Mucosa of gallbladder (tissue), 1 donor: ENCODE data around the gene SCEL. TPM values are rescaled to one million over a fixed set of nuclear protein-coding genes. Genes with fewer than 3 reads are reported as not detected.
A peak's percentile ranks its signal among the peaks of the same experiment; 100 is the strongest.
"Not testable (repeated sequence)": the region's sequence is repeated elsewhere in the genome, so short reads cannot be mapped to it uniquely, and the experiment has no call there.

Experiments
- DNase-seq: peaks from one replicate; pipeline ENCODE4 v3.0.0-alpha.2; 2020; ENCODE audit warnings: low spot score
- total RNA-seq: library from RNA; stranded (reverse); gene quantifications from one replicate; pipeline ENCODE4 v1.2.1, GENCODE V29; 2021
- donor health status: DM: no; HTN: no; CAD: no.

Gene SCEL
- total RNA-seq, 1 donor from 2014 or later, result 0.12 TPM

DNA sequence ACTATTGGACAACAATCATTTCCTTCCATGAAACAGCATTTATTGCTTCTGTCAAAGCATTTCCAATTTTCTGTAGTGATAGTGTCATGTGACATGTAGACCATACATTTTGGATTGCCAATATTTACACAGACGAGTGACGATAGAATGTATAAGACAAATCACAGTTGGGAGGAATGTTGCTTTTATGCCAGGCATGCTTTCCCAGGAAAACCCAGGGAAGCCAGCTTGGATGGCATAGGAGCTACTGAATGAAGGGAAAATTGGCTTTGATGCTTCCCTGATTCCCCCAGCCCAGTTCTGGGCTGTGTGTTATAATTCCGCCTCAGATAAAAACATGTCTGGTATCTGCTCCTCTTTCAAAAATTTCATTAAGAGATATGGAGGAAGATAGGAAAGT lies 22.5 kb downstream of the SCEL start:
- DNase-seq, result no peak

DNA sequence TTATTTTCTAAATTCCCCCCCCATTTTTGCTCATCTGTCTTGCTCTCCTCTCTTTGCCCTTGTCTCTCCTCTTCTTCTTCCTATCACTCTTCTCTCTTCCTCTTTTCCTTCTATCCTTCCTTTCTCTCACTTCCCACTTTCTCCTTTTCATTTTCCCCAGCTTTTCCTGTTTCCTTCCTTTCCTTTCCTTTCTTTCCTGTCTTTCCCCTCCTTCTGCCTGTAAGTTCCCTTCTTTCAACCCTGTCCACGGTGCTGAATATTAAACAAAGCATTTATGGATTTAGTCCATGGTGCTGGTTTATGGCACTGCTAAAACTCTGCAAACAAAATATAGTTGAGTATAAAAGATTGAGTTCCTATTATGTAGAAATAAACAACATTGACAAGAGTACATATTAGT lies 27.6 kb downstream of the SCEL start:
- no peak for DNase-seq

DNA sequence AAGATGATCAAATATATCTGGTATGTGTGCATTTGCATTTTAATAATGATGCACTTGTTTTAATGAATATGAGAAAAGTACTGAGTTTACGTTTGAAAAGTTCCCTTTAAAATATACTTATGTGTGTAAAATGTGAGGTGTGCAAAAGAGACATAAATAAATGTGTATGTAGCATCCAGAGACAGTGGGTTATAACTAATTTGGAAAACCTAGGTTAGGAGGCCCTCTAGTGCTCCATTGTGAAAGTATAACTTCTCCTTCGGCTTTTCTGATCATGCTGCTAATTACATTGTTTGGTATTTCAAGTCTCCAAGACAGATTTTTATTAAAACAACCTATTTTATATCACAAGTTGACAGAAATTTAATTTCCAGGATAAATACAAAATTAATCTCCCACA lies 30.1 kb downstream of the SCEL start:
- no peak for DNase-seq

DNA sequence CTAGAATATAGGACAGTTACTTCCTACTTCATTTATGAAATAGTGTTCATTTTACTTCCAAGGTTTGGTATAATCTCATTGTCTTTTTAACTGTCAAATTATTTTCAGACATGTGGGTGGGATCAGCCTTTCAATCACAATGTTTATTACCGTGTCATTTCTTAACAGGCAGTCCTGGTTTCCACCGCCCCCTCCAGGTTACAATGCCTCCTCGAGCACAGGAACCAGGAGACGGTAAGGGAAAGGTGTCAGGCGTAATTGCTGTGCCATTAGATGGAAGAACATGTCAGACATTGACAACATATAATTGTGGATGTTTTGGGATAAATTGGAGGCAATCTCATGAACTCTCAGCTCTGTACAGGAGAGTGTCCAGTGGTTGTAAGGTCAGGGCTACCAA lies 36.5 kb downstream of the SCEL start:
- DNase-seq, result no peak

DNA sequence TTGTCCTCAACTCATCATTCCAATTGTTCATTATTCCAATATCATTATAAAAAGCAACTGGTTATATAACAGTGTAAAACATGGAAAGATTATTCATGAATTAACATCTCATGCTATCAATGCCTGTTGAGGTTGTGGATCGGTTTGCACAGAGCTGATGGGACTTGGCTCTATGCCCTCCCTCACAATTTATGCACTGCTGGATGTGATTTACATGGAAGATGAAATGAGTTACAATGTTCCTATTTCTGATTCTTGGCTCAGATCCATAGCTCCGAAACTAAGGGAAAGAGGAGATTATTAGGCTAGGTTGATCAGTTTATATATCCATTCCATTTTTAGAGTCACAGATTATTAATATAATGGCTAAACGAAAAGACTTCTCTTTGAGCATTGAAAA lies 38.6 kb downstream of the SCEL start:
- no peak for DNase-seq

DNA sequence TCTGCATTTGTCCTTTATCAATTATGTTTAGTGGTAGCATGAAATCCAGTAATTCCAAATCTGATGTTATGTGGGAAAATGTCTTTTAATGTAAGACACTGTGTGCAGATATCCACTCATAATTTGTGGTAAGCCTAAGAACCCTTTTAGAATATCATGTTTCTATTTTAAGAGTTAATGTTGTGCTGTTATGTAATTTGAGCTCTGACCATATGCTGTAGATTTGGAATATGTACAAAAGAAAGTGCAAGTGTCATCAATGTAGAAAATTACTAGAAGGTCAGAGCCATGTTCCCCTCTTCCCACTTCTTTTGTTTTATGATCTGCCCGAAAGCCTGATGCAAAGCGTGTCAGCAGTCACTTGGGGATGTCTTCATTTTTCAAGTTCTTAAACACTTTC lies 44.5 kb downstream of the SCEL start:
- DNase-seq, result no peak

DNA sequence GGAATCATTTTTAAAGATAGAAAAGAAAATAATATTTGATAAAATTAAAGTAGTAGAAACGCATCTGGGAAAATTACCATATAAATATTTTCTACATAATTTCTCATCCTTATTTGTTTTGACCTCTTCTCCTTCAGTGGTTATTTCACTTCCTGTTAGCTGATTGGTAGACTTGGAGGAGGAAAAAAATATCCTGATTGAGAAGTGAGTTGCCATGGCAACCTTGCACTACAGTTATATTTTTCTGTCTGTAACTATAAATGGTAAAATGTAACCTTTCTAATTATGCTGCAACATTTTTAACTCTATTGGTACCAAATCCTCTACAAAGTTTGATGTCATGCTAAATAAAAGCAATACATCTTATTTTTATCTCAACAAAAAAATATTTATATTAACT lies 45.2 kb downstream of the SCEL start:
- DNase-seq, result no peak

DNA sequence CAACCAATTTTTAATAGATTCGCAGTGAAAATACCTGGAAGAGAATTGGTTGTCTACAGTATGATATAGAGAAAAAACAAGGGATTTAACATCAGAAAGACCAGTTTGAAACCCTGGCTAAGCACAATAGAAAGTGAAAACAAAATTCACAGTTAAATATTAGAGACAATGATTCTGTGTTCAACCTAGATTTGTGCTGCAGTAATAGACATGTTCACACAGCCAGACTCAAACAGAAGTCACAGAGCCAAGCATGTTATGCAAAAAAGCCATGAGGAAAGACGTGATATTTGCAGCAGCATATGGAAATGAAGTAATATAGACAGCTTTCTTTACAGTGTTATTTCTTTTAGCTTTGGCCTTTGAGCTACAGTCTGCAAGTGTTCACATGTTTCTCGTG lies 48.1 kb downstream of the SCEL start:
- no peak for DNase-seq

DNA sequence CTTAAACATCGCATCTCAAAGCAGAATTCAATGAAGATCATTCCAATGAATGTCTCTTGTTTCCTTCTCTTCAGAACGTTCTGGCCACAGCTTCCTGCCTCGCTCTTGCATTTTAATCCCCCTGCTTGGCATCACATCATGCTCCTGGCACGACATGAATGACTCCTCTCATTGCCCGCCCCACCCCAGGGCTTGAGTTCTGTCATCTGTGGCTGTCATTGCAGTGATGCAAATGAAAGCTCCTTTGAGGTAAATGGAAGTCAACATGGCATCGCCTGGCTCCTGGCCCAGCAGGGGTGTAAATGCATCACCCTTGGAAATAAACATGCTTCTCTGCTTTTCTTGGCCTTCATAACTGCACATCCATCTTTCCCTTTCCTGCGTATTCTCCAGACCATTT lies 48.6 kb downstream of the SCEL start:
- no peak for DNase-seq

DNA sequence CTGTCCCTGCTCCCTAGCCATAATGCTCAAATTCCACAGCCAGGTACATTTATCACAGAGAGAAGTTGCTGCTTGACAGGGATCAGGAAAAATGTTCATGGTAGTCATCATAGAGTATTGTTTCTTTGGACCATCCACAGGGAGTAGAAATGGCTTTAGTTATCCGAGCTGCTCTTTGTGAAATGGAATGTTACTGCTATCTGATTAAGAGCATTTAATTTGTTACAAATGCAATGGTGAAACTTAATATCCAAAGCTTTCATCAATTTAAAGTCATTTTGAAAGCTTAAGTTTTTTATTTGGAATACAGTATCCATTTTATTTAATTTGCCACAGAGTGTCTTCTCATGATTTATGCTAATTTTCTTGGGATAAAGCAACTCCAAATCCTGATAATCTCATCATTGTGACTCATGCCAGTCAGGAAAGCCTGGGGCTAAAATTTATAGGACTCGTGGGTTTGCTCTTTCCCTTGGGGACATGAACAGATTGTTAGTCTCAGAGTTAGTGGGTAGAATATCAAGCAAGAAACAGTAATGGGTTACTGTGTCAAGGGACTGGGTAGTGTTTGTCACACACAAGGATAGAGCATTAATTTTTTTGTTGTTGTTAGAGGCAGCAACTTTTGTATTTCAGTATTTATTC lies 59.8 kb downstream of the SCEL start:
- DNase-seq, result no peak

DNA sequence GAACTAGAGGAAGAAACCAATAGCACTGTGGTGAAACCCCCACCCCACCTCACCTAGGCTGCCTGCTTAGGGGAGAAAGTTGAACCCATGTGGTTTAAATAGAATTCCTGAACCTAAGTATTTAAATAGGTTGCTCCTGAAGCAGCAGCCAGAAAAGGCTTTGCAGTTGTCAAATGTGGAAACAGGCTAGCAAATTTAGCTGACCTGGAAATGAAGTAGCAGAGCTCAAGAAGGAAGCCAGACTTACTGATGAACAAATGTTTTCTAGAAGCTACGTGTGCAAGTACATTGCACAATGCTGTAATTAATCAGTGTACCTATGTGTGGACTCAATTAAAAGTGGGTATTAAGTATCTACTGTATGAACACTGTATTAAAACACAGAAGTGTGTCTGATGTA lies 61.3 kb downstream of the SCEL start:
- no peak for DNase-seq

DNA sequence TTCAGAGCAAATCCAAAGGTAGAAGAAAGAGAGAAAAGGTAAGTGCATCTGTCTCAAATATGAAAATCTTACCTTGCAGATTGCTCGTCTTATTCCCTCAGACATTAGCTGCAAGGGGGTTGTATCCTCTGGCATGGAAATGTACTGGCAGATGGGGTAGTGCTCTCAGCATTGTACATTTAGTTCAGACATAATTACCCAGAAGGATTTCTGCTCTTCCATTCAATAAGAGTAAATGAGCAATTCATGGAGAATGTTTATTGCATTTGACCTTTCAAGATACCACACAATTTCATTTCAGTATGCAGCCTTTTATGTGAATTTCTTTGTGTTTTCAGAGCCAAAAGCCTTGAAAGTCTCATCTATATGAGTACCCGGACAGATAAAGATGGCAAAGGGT lies 63.8 kb downstream of the SCEL start:
- no peak for DNase-seq

DNA sequence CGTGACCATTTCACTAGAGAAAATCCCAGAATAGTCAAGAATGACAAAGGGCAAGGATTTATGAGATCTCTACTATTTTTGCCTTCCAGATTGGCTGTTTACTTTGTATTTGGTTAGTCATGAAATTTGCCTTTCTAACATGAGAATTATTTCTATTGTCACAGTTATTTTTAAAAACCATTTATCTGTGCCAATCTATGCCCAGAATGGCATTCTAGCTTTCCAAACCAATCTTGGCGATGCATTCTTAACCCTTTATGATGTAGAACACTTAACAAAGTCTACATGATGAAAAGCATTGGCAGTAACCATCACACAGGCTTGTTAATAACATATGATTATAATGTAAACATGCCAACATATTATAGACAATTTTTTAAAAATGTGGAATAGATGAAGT lies 65.2 kb downstream of the SCEL start:
- no peak for DNase-seq

DNA sequence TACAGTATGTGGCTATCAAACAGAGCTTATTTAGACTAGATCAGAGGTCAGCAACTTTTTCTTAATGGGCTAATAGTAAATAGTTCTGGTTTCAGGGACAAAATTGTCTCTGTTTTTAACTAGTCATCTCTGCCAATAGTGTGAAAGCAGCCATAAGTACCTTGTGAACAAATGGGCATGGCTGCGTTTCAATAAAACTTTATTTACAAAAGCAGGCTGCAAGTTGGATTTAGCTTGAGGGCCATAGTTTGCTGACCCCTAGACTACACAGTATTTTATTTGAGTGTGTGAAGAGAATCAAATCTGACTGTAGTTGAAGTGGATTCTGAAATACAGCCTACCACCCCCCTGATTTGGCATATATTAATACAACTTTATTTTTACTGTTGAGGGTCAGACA lies 75.6 kb downstream of the SCEL start:
- DNase-seq, result no peak

DNA sequence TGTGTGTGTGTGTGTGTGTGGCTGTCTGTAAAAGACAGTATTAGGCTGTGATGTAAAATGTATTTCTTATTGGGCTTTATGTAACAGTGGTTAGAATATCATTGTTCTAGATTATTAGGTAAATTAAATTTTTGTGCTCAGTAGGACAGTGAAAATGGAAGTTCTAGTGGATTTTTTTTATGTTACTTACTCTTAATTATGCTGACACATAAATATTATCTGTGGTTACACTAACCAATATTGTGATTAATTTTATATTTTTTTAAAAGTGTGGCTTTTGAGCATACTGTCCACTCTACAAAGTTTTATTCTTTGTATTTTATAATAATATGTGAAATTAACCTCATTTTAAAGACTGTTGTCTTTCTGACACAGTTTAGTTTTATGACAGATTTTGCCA lies 80.5 kb downstream of the SCEL start:
- no peak for DNase-seq

DNA sequence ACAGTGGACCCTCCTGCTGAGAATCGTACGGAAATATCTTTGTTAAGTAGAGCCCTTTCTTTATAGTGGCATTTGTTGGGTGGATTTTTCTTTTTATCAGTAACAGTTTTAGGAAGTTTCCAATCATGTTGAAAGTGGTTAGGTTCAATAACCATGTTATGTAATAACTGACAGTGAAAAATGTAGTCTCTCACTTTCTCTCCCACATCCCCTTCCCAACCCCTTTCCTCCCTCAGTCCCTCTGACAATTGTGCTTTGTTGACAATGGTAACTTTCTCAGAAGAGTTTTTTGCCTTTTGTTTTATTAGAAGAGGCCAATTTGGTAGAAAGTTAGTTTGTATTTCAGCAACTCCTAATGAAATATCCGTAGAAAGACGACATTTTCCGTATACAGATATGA lies 84.1 kb downstream of the SCEL start:
- no peak for DNase-seq

DNA sequence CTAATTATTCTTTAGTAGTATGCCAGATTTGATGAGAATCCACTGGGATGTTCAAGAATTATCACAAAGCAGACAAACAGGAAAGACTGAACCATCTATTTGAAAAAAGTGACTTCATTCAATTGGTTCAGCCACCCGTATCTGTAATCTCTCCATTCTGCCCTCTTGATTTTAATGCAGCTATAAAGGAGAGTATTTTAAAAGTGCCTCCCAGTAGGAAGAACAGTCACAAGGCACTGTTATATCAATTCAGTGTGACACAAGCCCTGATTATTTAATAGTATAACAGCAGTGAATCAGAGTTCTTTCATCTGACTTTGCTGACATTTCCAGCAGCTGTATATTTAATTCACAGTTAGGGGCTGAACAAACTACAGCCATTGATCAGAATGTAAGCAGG lies 84.6 kb downstream of the SCEL start:
- no peak for DNase-seq

DNA sequence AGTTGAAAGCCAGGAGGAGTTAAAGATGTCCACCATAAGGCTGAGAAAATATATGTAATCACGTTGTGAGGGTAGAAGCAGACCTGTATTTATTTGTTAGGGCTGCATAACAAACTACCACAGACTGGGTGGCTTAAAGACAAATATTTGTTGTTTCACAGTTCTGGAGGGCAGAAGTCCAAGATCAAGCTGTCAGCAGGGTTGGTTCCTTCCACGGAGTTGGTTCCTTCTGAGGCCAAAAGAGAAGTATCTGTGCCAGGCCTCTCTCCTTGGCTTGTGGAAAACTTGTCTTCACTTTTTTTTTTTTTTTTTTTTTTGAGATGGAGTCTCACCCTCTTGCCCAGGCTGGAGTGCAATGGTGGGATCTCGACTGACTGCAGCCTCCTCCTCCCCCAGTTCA lies 88.3 kb downstream of the SCEL start:
- DNase-seq, result no peak

DNA sequence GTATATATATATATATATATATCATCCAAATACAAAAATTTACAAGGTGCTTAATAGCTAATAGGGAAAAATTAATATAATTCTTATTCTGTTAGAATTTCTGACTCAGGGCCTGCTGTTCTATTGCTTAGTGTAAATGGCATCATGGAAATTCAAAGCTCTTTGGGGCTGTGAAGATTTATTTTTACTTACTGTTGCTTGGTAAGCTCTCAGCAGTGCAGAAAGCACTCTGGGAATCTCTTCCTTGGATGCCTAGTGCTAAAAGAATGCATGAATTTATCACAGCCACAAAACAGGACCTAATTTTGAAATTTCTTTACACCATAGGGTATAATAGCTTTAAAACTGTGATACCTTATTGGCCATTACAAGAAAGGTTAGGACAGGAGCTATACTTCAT lies 92.7 kb downstream of the SCEL start:
- DNase-seq, result no peak

DNA sequence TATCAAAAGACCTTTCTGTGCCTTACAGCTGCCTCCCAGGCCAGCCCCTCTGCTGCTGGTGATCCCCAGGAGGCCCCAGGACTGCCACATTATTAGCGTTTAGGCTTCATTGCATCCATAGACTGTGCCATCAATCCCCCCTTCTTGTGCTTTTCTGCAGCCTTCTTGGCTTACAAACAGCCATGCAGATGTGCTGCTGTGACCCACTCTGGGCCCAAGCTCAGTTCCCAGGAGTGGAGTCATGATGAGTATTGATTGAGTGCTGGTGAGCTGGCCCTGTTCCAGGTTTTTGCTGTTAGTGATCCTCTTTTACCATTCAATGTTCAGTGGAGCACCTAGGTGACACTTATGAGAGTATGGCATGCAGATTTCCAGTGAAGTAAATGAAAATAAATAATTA lies 102.1 kb downstream of the SCEL start:
- peak; percentile 11 for DNase-seq

DNA sequence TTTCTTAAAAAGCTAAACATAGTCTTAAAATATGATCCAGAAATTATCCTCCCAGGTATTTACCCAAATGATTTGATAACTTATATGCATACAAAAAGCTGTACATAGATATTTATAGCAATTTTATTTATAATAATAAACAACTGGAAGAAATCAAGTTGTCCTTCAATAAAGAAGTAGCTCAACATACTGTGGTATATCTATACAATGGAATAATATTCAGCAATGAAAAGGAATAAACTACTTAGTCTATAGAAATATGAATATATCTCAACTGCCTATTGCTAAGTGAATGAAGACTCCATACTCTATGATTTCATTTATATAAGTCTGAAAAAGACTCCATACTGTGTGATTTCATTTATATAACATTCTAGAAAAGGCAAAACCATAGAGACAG lies 114.9 kb downstream of the SCEL start:
- DNase-seq, result no peak

DNA sequence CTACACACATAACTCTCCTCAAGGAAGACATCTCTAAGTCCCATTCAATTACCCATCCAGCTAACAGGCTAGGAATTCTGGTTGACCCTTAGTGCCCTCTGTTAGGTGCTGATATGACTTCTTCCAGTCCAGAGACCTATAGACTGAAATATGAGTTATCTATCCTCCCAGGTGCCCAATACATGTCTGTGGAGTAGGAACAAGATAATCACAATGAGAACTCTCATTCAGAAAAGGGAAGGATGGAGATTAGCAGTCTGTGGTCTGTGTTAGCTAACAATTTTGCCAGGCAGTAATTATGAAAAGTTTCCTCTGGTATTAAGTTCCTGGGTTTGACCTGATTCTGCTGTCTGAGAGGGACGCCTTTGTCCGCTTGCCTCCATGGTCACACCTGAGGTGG lies 117.8 kb downstream of the SCEL start:
- no peak for DNase-seq

DNA sequence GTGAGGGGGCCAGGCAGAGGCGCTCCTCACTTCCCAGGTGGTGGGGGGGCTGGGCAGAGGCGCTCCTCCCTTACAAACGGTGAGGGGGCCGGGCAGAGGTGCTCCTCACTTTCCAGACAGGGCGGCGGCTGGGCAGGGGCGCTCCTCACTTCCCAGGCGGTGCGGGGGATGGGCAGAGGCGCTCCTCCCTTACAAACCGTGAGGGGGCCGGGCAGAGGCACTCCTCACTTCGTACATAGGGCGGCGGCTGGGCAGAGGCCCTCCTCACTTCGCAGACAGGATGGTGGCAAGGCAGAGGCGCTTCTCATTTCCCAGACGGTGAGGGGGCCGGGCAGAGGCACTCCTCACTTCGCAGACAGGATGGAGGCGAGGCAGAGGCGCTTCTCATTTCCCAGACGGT lies 124.5 kb downstream of the SCEL start:
- DNase-seq, result not testable (repeated sequence)

DNA sequence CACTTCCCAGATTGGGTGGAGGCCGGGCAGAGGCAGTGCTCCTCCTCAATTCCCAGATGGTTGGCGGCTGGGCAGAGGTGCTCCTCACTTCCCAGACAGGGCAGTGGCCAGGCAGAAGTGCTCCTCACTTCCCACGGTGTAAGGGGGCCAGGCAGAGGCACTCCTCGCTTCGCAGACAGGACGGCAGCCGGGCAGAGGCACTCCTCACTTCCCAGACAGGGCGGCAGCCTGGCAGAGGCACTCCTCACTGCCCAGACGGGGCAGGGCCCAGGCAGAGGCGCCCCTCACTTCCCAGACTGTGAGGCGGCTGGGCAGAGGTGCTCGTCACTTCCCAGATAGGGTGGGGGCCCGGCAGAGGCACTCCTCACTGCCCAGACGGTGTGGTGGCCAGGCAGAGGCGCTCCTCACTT lies 125.3 kb downstream of the SCEL start:
- no peak for DNase-seq

DNA sequence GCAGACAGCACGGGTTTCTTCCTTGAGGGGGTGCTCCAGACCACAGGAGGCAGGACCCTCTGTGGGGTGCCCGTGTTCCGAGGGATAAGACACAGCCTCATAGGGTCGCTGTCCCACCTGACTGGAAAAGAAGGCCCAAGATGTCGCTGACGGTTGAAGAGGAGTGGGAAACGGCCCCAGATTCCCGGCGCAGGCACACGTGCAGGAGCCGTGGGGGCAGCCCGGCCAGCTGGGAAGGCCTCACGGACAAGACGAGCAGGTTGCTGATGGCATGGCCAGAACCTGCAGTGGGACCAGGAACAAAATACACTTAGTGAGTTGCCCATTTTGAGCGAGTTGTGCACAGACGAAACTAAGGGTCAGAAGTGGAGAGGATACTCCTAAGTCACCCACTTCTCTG lies 126.8 kb downstream of the SCEL start:
- not testable (repeated sequence) for DNase-seq
